BE2C (cell line): Measurements from ENCODE around the gene PLCB1.

Experiments used
- DNase-seq: peaks from one replicate; pipeline ENCODE4 v3.0.0-alpha.2; 2020
- H3K27me3 ChIP-seq: fragments of 250-450 bp; sonication (Bioruptor Pico); 2 replicates; pipeline ENCODE4 v1.5.1; 2020; ENCODE audit warnings: mild to moderate bottlenecking
- H3K36me3 ChIP-seq: fragments of 250-450 bp; sonication (Bioruptor Pico); 2 replicates; pipeline ENCODE4 v1.5.1; 2020; ENCODE audit warnings: mild to moderate bottlenecking
- H3K4me1 ChIP-seq: fragments of 250-450 bp; sonication (Bioruptor Pico); 2 replicates; pipeline ENCODE4 v1.5.1; 2020
- H3K4me3 ChIP-seq: 2 replicates; pipeline ENCODE4 v1.5.1; 2011; ENCODE audit warnings: low read depth, low read length
- H3K9me3 ChIP-seq: fragments of 250-450 bp; sonication (Bioruptor Pico); 2 replicates; pipeline ENCODE4 v1.5.1; 2020
- CTCF ChIP-seq: IDR thresholded peaks from 2 replicates; pipeline ENCODE4 v1.5.1; 2012; ENCODE audit warnings: mild to moderate bottlenecking, low read depth, low read length

Gene PLCB1

GRCh38 chr20:8361006-8361652, 229.1 kb downstream of the PLCB1 start:
- TF ChIP-seq CTCF: 0 out of 2 replicates have a peak, but pooled peaks have one; percentile 26
- no peak for DNase-seq
- no peaks in the 10 kb centered on the region for H3K27me3 ChIP-seq

GRCh38 chr20:8361779-8362178, 229.7 kb downstream of the PLCB1 start:
- Histone ChIP-seq H3K27me3 (no peaks in the 10 kb centered on the region), H3K4me1 (peaks cover 46% of the 10 kb centered on the region), H3K9me3 (no peaks in the 10 kb centered on the region), H3K4me3 (no peak overlapping the region), H3K36me3 (no peaks in the 10 kb centered on the region)
- no peak for TF ChIP-seq CTCF
- DNase-seq: no peak

More at GRCh38 chr20:8361006-8361652, 229.1 kb downstream of the PLCB1 start:
- no peak overlapping the region for H3K4me3 ChIP-seq
- H3K36me3 ChIP-seq: no peaks in the 10 kb centered on the region
- peaks cover 46% of the 10 kb centered on the region for H3K4me1 ChIP-seq
- no peaks in the 10 kb centered on the region for H3K9me3 ChIP-seq

- H3K4me1 ChIP-seq: peaks cover 46% of the 10 kb centered on the region
- TF ChIP-seq CTCF: no peak
- DNase-seq: no peak
- no peaks in the 10 kb centered on the region for H3K27me3 ChIP-seq
- H3K36me3 ChIP-seq: no peaks in the 10 kb centered on the region
- H3K4me3 ChIP-seq: no peak overlapping the region
- H3K9me3 ChIP-seq: no peaks in the 10 kb centered on the region
Observed at GRCh38 chr20:8362457-8362856, 230.4 kb downstream of the PLCB1 start.

GRCh38 chr20:8363970-8364733, 232.1 kb downstream of the PLCB1 start:
- H3K36me3 ChIP-seq: no peaks in the 10 kb centered on the region
- no peaks in the 10 kb centered on the region for H3K27me3 ChIP-seq
- no peak overlapping the region for H3K4me3 ChIP-seq
- H3K9me3 ChIP-seq: no peaks in the 10 kb centered on the region
- H3K4me1 ChIP-seq: peaks cover 46% of the 10 kb centered on the region
- TF ChIP-seq CTCF: no peak
- DNase-seq: no peak

GRCh38 chr20:8364734-8365078, 232.6 kb downstream of the PLCB1 start:
- Histone ChIP-seq H3K27me3 (no peaks in the 10 kb centered on the region), H3K9me3 (no peaks in the 10 kb centered on the region), H3K4me1 (peaks cover 43% of the 10 kb centered on the region), H3K4me3 (no peak overlapping the region), H3K36me3 (no peaks in the 10 kb centered on the region)
- no peak for DNase-seq
- no peak for TF ChIP-seq CTCF

- DNase-seq: no peak
- Histone ChIP-seq H3K9me3 (no peaks in the 10 kb centered on the region), H3K4me3 (no peak overlapping the region), H3K4me1 (peaks cover 36% of the 10 kb centered on the region), H3K27me3 (no peaks in the 10 kb centered on the region), H3K36me3 (no peaks in the 10 kb centered on the region)
- TF ChIP-seq CTCF: no peak
Observed at GRCh38 chr20:8365634-8366033, 233.6 kb downstream of the PLCB1 start.
